WTC11 (cell line): Measurements from ENCODE around the gene BRSK2. TPM values are rescaled to one million over a fixed set of nuclear protein-coding genes. Genes with fewer than 3 reads are reported as not detected.

Source experiments
- ATAC-seq: fragments of 200-7000 bp; cut with Tn5 transposase; 2 replicates; pipeline ENCODE4 v1.10.0; 2021; ENCODE audit warnings: mild to moderate bottlenecking, moderate library complexity
- CTCF ChIA-PET: fragments of 300-600 bp; sonication (Branson Sonifier 250); formaldehyde crosslinking; loops from one replicate; lab custom pipeline; 2021; ENCODE audit warnings: antibody characterized with exemption; lab: Charles Lee
- POLR2A ChIA-PET: fragments of 350-600 bp; sonication (Branson Sonifier 250); formaldehyde crosslinking; loops from one replicate; lab custom pipeline; 2021; ENCODE audit warnings: antibody characterized with exemption; lab: Charles Lee
- DNase-seq: peaks from one replicate; pipeline ENCODE4 v3.0.0; 2021; ENCODE audit warnings: low spot score
- H3K27ac Mint-ChIP-seq: 2 replicates; pipeline ENCODE4 v1.8.0; 2021; ENCODE audit warnings: mixed read lengths
- H3K27me3 Mint-ChIP-seq: 2 replicates; pipeline ENCODE4 v1.8.0; 2021; ENCODE audit warnings: low read depth, mild to moderate bottlenecking, moderate library complexity, mixed read lengths
- H3K36me3 Mint-ChIP-seq: 2 replicates; pipeline ENCODE4 v1.8.0; 2021; ENCODE audit warnings: mixed read lengths
- H3K4me1 Mint-ChIP-seq: 2 replicates; pipeline ENCODE4 v1.8.0; 2022; ENCODE audit warnings: mixed read lengths
- H3K4me3 Mint-ChIP-seq: 2 replicates; pipeline ENCODE4 v1.8.0; 2021; ENCODE audit warnings: mild to moderate bottlenecking, moderate library complexity, mixed read lengths
- H3K9me3 Mint-ChIP-seq: 2 replicates; pipeline ENCODE4 v1.8.0; 2021; ENCODE audit warnings: mixed read lengths
- ARID4B ChIP-seq: sonication (generic); formaldehyde crosslinking; IDR thresholded peaks from 2 replicates; pipeline ENCODE4 v1.8.0; 2023; ENCODE audit warnings: missing genetic modification reagents, mild to moderate bottlenecking, borderline replicate concordance
- CDX4 ChIP-seq: fragments of 250-450 bp; sonication (Bioruptor Pico); IDR thresholded peaks from 2 replicates; pipeline ENCODE4 v1.9.0; 2021; ENCODE audit warnings: moderate library complexity, mild to moderate bottlenecking, inconsistent platforms, borderline replicate concordance
- CTCF ChIP-seq: fragments of 200-600 bp; IDR thresholded peaks from 2 replicates; pipeline ENCODE4 v1.8.0; 2022; ENCODE audit warnings: antibody characterized with exemption
- ERG ChIP-seq: fragments of 250-450 bp; sonication (Bioruptor Pico); IDR thresholded peaks from 2 replicates; pipeline ENCODE4 v1.8.0; 2021; ENCODE audit warnings: mild to moderate bottlenecking
- GABPB1 ChIP-seq: sonication (generic); formaldehyde crosslinking; IDR thresholded peaks from 2 replicates; pipeline ENCODE4 v1.8.1; 2023; ENCODE audit warnings: mild to moderate bottlenecking, missing genetic modification reagents
- GRHL2 ChIP-seq: fragments of 250-450 bp; sonication (Bioruptor Pico); IDR thresholded peaks from 2 replicates; pipeline ENCODE4 v1.8.0; 2022; ENCODE audit warnings: mild to moderate bottlenecking, moderate library complexity; ENCODE audit not compliant: insufficient replicate concordance, severe bottlenecking
- GTF2I ChIP-seq: fragments of 250-450 bp; sonication (Bioruptor Pico); conservative IDR thresholded peaks from 2 replicates; pipeline ENCODE4 v1.4.0; 2021; ENCODE audit warnings: mild to moderate bottlenecking
- IRF1 ChIP-seq: sonication (generic); formaldehyde crosslinking; IDR thresholded peaks from 2 replicates; pipeline ENCODE4 v1.8.0; 2023; ENCODE audit warnings: missing genetic modification reagents
- IRF2 ChIP-seq: sonication (generic); formaldehyde crosslinking; IDR thresholded peaks from 2 replicates; pipeline ENCODE4 v1.8.0; 2022; ENCODE audit warnings: low read depth, missing genetic modification reagents, borderline replicate concordance
- PREB ChIP-seq: sonication (generic); formaldehyde crosslinking; IDR thresholded peaks from 2 replicates; pipeline ENCODE4 v1.8.1; 2022; ENCODE audit warnings: mild to moderate bottlenecking, missing genetic modification reagents, moderate library complexity, borderline replicate concordance
- SP1 ChIP-seq: sonication (generic); formaldehyde crosslinking; conservative IDR thresholded peaks from 2 replicates; pipeline ENCODE4 v1.8.1; 2022; ENCODE audit warnings: missing genetic modification reagents
- ZBTB43 ChIP-seq: sonication (generic); formaldehyde crosslinking; IDR thresholded peaks from 2 replicates; pipeline ENCODE4 v1.8.1; 2023; ENCODE audit warnings: mild to moderate bottlenecking, missing genetic modification reagents
- ZNF138 ChIP-seq: sonication (generic); formaldehyde crosslinking; conservative IDR thresholded peaks from 2 replicates; pipeline ENCODE4 v1.8.1; 2022; ENCODE audit warnings: mild to moderate bottlenecking, moderate library complexity, missing genetic modification reagents
- ZNF219 ChIP-seq: sonication (generic); formaldehyde crosslinking; IDR thresholded peaks from 2 replicates; pipeline ENCODE4 v1.8.0; 2023; ENCODE audit warnings: missing genetic modification reagents, mild to moderate bottlenecking, borderline replicate concordance
- ZNF317 ChIP-seq: sonication (generic); formaldehyde crosslinking; IDR thresholded peaks from 2 replicates; pipeline ENCODE4 v1.8.1; 2023; ENCODE audit warnings: low read depth, mild to moderate bottlenecking, moderate library complexity, missing genetic modification reagents, borderline replicate concordance
- ZNF416 ChIP-seq: fragments of 250-450 bp; sonication (Bioruptor Pico); IDR thresholded peaks from 2 replicates; pipeline ENCODE4 v1.9.0; 2021; ENCODE audit warnings: mild to moderate bottlenecking, inconsistent platforms
- ZNF423 ChIP-seq: fragments of 250-450 bp; sonication (Bioruptor Pico); IDR thresholded peaks from 2 replicates; pipeline ENCODE4 v2.1.2; 2022; ENCODE audit warnings: mild to moderate bottlenecking, moderate library complexity
- total RNA-seq: library from RNA; stranded (reverse); gene quantifications from 3 replicates; pipeline ENCODE4 v1.2.3, GENCODE V29; 2021

The BRSK2 gene
- total RNA-seq, 1 experiment from 2014 or later, result 34.5 TPM

- ATAC-seq, result no peak
- H3K4me3 Mint-ChIP-seq, result no peak overlapping the region
- H3K9me3 Mint-ChIP-seq, result peaks cover 37% of the 10 kb centered on the region
- H3K36me3 Mint-ChIP-seq, result peaks cover 28% of the 10 kb centered on the region
- H3K27ac Mint-ChIP-seq, result no peak overlapping the region
- ChIA-PET POLR2A (no interaction called here), CTCF (no interaction called here)
- H3K27me3 Mint-ChIP-seq, result peaks cover 37% of the 10 kb centered on the region
- DNase-seq, result no peak
- no peaks in the 10 kb centered on the region for H3K4me1 Mint-ChIP-seq
- no peak for TF ChIP-seq GABPB1 (CRISPR knock-in tag)
- no peak for TF ChIP-seq ZNF423 (CRISPR knock-in tag)
- no peak for TF ChIP-seq IRF1 (CRISPR knock-in tag)
- no peak for TF ChIP-seq ZNF317 (CRISPR knock-in tag)
- TF ChIP-seq PREB, result no peak
Measured at GRCh38 chr11:1360835-1361357, 28.8 kb upstream of the BRSK2 start.

- H3K4me1 Mint-ChIP-seq, result no peaks in the 10 kb centered on the region
- H3K27ac Mint-ChIP-seq, result no peak overlapping the region
- CTCF ChIA-PET, result no interaction called here
Measured at GRCh38 chr11:1361882-1362281, 27.9 kb upstream of the BRSK2 start.

More at GRCh38 chr11:1361882-1362281, 27.9 kb upstream of the BRSK2 start:
- H3K9me3 Mint-ChIP-seq, result peaks cover 47% of the 10 kb centered on the region
- POLR2A ChIA-PET, result no interaction called here
- no peak overlapping the region for H3K4me3 Mint-ChIP-seq
- no peak for ATAC-seq
- H3K27me3 Mint-ChIP-seq, result peaks cover 35% of the 10 kb centered on the region
- TF ChIP-seq ARID4B (CRISPR knock-in tag), result no peak
- no peak for TF ChIP-seq ZBTB43 (CRISPR knock-in tag)
- TF ChIP-seq SP1, result no peak
- TF ChIP-seq ZNF219 (CRISPR knock-in tag), result no peak
- no peak for TF ChIP-seq GTF2I (CRISPR knock-in tag)
- TF ChIP-seq ERG, result no peak
- TF ChIP-seq IRF2, result no peak
- TF ChIP-seq ZNF138, result no peak
- TF ChIP-seq CDX4 (CRISPR knock-in tag), result no peak
- no peak for TF ChIP-seq ZNF416 (CRISPR knock-in tag)
- no peak for TF ChIP-seq GRHL2 (CRISPR knock-in tag)
- TF ChIP-seq CTCF, result no peak
- TF ChIP-seq, all 79 proteins: peak for 0
- no peak for DNase-seq
- H3K36me3 Mint-ChIP-seq, result peaks cover 38% of the 10 kb centered on the region
